Naive thymus-derived CD4-positive, alpha-beta T cell (primary cell): ENCODE data around the gene CRYBG1. TPM values are rescaled to one million over a fixed set of nuclear protein-coding genes. Genes with fewer than 3 reads are reported as not detected.

Experiments
- ATAC-seq: fragments of 150-1000 bp; cut with Tn5 transposase; 2 replicates; pipeline ENCODE4 v1.10.0; 2021; ENCODE audit warnings: mild to moderate bottlenecking, moderate library complexity
- CTCF ChIA-PET: fragments of 350-600 bp; sonication (Branson Sonifier 250); formaldehyde crosslinking; loops from one replicate; lab custom pipeline; 2021; ENCODE audit warnings: antibody characterized with exemption; lab: Charles Lee
- POLR2A ChIA-PET: fragments of 350-600 bp; sonication (Branson Sonifier 250); formaldehyde crosslinking; loops from one replicate; lab custom pipeline; 2021; ENCODE audit warnings: antibody characterized with exemption, inconsistent platforms; lab: Charles Lee
- DNase-seq, 9 donors: peaks; one replicate each; pipeline versions ENCODE4 v3.0.0 to v3.0.0-alpha.2; 2020 to 2022; ENCODE audit warnings: mixed read lengths in 1 of 9
- H3K27ac ChIP-seq: one replicate; pipeline ENCODE4 v1.7.0; 2013; ENCODE audit warnings: mild to moderate bottlenecking, low read depth, low read length, moderate library complexity
- H3K27me3 ChIP-seq, 2 donors: one replicate each; pipeline ENCODE4 v1.7.0; 2013; ENCODE audit warnings: low read length in 2 of 2, mild to moderate bottlenecking in 2 of 2, moderate library complexity in 2 of 2; ENCODE audit not compliant: control insufficient read depth in 2 of 2, insufficient read depth in 2 of 2
- H3K36me3 ChIP-seq, 3 experiments: 1 replicate in 2 of 3; 2 replicates in 1 of 3; pipeline ENCODE4 v1.7.0; 2013; ENCODE audit warnings: low read length in 3 of 3, mild to moderate bottlenecking in 3 of 3, moderate library complexity in 1 of 3; ENCODE audit not compliant: insufficient read depth in 3 of 3, control insufficient read depth in 2 of 3
- H3K4me1 ChIP-seq, 2 donors: one replicate each; pipeline ENCODE4 v1.7.0; 2013; ENCODE audit warnings: low read length in 2 of 2, mild to moderate bottlenecking in 2 of 2, moderate library complexity in 1 of 2; ENCODE audit not compliant: control insufficient read depth in 2 of 2, insufficient read depth in 2 of 2
- H3K4me3 ChIP-seq: 2 replicates; pipeline ENCODE4 v1.7.0; 2013; ENCODE audit warnings: mild to moderate bottlenecking, low read length
- H3K9me3 ChIP-seq, 3 experiments: 1 replicate in 2 of 3; 2 replicates in 1 of 3; pipeline ENCODE4 v1.7.0; 2013; ENCODE audit warnings: low read length in 3 of 3; ENCODE audit not compliant: control insufficient read depth in 2 of 3
- H3K27ac Mint-ChIP-seq, 9 donors: one replicate each; pipeline ENCODE4 v1.8.0; 2020 to 2022; ENCODE audit warnings: mixed read lengths in 9 of 9, mild to moderate bottlenecking in 8 of 9, moderate library complexity in 5 of 9, inconsistent platforms in 2 of 9
- H3K27me3 Mint-ChIP-seq, 5 donors: one replicate each; pipeline ENCODE4 v1.8.0; 2021 to 2022; ENCODE audit warnings: mixed read lengths in 5 of 5, mild to moderate bottlenecking in 1 of 5
- H3K36me3 Mint-ChIP-seq, 5 donors: one replicate each; pipeline ENCODE4 v1.8.0; 2020 to 2022; ENCODE audit warnings: mixed read lengths in 5 of 5, mild to moderate bottlenecking in 3 of 5, inconsistent platforms in 1 of 5
- H3K4me1 Mint-ChIP-seq, 7 donors: one replicate each; pipeline ENCODE4 v1.8.0; 2020 to 2022; ENCODE audit warnings: mixed read lengths in 7 of 7, mild to moderate bottlenecking in 3 of 7, inconsistent platforms in 1 of 7
- H3K4me3 Mint-ChIP-seq, 10 donors: one replicate each; pipeline ENCODE4 v1.8.0; 2020 to 2022; ENCODE audit warnings: mild to moderate bottlenecking in 10 of 10, mixed read lengths in 10 of 10, moderate library complexity in 6 of 10, inconsistent platforms in 2 of 10
- H3K9me3 Mint-ChIP-seq, 11 donors: one replicate each; pipeline ENCODE4 v1.8.0; 2020 to 2022; ENCODE audit warnings: mixed read lengths in 11 of 11, mild to moderate bottlenecking in 4 of 11, inconsistent platforms in 1 of 11, moderate library complexity in 1 of 11
- intact Hi-C, 2 donors: fragments of 100-400 bp; cut with micrococcal nuclease; formaldehyde crosslinking; loops; one replicate each; pipeline ENCODE4 v1.15.1; 2023
- polyA plus RNA-seq, 2 donors: library from polyadenylated mRNA; unstranded; fragments of 300-500 nt; fragmentation: Illumina TruSeq; gene quantifications; one replicate each; pipeline ENCODE4 v1.2.3, GENCODE V29; 2021
- total RNA-seq, 6 experiments: library from RNA in 5 of 6; stranded (reverse) in 5 of 6; gene quantifications; 1 replicate in 5 of 6; 2 replicates in 1 of 6; pipeline ENCODE4 v1.2.3 and lab custom pipeline; 2021 to 2026

The CRYBG1 gene
- total and polyA plus RNA-seq, 7 experiments from 2014 or later = 11.3 to 39.8 (median 30.3) TPM

DNA sequence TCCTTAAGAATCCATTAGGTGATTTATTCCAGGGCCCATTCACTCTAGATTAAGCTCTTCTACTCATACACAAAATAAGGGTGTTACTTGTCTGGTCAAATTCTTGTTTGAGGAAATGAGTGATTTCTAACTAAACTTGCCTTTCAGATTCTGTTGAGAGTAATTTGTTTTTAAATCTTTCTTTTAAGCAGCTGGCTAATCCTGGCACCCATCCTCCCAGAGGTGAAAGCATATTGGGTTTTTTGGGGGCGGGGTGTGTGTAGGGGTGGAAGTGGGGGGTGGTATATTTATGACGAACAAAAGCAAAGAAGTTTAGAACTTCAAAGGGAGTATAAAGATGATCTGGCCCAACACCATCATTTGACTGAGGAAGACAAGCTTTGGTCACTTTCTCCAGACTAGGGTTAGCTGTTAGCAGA lies 174.1 kb downstream of the CRYBG1 start:
- POLR2A ChIA-PET = interaction anchor here (1.2 to 2.2 kb wide), 4 partner anchors 9 to 22 kb away, joined by 6 to 14 read pairs (median 9); no protein-coding TSS in a partner anchor
- Histone ChIP-seq H3K9me3 (no peaks in the 10 kb centered on the region), H3K4me1 (peaks cover 19 to 28% of the 10 kb centered on the region in 2 donors), H3K4me3 (no peak overlapping the region), H3K36me3 (peaks cover 15 to 23% (median 18%) of the 10 kb centered on the region in 3 experiments), H3K27ac (no peak overlapping the region), H3K27me3 (no peaks in the 10 kb centered on the region)
- Mint-ChIP-seq H3K4me1 (peaks cover 34 to 88% (median 80%) of the 10 kb centered on the region in 7 donors), H3K27ac (peak overlapping the region; percentile 2 to 88 (median 66)), H3K36me3 (peaks cover 11 to 74% (median 57%) of the 10 kb centered on the region in 5 donors), H3K9me3 (no peaks in the 10 kb centered on the region), H3K27me3 (no peaks in the 10 kb centered on the region), H3K4me3 (peak overlapping the region in 5 of 10 donors; percentile 7 to 51 (median 43))
- ATAC-seq (peak; percentile 50), DNase-seq (peak in 1 of 9 donors; percentile 53)
- intact Hi-C loops = loop anchor here (1.0 kb wide), 2 partner anchors 8 to 13 kb away; no protein-coding TSS in a partner anchor
- CTCF ChIA-PET = interaction anchor here (0.6 to 1.5 kb wide), 3 partner anchors 21 to 89 kb away, joined by 3 to 5 read pairs (median 3); no protein-coding TSS in a partner anchor

DNA sequence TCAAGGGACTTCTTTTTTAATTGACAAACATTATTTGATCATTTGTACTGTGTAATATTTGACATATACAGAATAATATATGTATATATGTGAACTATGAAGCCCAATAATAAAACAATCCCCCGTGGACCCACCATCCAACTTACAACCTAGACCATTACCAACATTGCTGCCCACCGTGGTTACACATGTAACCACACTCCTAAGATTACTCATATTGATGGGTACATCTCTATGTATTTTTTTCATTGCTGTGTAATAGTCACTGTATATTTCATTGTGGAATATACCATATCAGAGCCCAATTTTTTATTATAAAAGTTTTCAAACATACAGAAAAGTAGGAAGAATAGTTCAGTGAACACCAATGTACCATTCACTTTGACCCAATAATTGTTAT lies 174.5 kb downstream of the CRYBG1 start:
- ATAC-seq (no peak), DNase-seq (no peak)
- no peaks in the 10 kb centered on the region for H3K9me3 Mint-ChIP-seq
- Histone ChIP-seq H3K4me1 (peaks cover 19 to 28% of the 10 kb centered on the region in 2 donors), H3K27me3 (no peaks in the 10 kb centered on the region), H3K9me3 (no peaks in the 10 kb centered on the region), H3K36me3 (peaks cover 11 to 20% (median 20%) of the 10 kb centered on the region in 3 experiments), H3K4me3 (no peak overlapping the region), H3K27ac (no peak overlapping the region)
- CTCF ChIA-PET = interaction anchor here (0.6 to 1.5 kb wide), 3 partner anchors 22 to 89 kb away, joined by 3 to 5 read pairs (median 3); no protein-coding TSS in a partner anchor
- POLR2A ChIA-PET = interaction anchor here (1.2 to 2.2 kb wide), 4 partner anchors 9 to 22 kb away, joined by 6 to 14 read pairs (median 9); no protein-coding TSS in a partner anchor
- H3K27ac Mint-ChIP-seq = peak overlapping the region in 6 of 9 donors; percentile 26 to 88 (median 74)
- H3K4me3 Mint-ChIP-seq = peak overlapping the region in 2 of 10 donors; percentile 43 to 44
- no peaks in the 10 kb centered on the region for H3K27me3 Mint-ChIP-seq
- intact Hi-C loops = no loop called here
- H3K36me3 Mint-ChIP-seq = peaks cover 6 to 74% (median 54%) of the 10 kb centered on the region in 5 donors
- H3K4me1 Mint-ChIP-seq = peaks cover 38 to 88% (median 82%) of the 10 kb centered on the region in 7 donors

DNA sequence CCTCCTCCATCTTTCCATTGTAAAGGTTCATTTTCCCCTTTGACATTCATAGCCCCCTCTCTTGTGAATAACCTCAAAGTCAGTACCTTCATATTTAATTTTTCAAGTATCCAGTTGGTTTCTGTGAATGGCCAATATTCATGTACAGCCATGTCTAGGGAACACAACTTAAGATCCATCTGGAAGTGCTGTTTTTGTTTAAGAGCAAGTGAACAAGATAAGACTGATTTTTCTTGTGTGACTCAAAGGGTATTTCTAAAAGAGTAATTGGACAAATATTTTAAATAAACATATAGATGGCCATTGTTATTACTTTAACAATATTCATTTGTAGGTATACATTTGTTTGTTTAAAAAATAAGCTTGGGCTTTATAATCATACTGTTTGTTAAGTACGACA lies 175.8 kb downstream of the CRYBG1 start:
- peak overlapping the region in 5 of 9 donors; percentile 3 to 83 (median 57) for H3K27ac Mint-ChIP-seq
- Histone ChIP-seq H3K27ac (no peak overlapping the region), H3K36me3 (peaks cover 9 to 21% (median 19%) of the 10 kb centered on the region in 3 experiments)

DNA sequence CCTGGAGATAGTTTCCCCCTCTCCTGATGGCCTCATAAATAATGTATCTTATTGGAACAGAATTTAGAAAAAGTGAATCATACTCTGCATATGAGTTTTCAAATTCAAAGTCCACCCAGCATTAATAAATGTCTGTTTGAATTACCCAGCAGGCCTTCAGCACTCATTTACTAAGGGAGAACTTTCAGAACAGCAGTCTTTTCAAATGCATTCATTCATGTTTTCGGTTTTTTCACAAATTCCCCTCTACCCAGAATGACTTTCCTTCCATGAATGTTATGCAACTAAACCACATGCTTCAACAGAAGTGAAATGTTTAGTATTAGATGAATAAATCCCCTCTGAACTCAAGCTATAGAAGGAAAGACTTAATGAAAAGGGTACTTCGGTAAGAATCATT lies 176.3 kb downstream of the CRYBG1 start:
- no peak for DNase-seq
- Histone ChIP-seq H3K4me1 (peaks cover 19 to 28% of the 10 kb centered on the region in 2 donors), H3K27me3 (no peaks in the 10 kb centered on the region), H3K4me3 (no peak overlapping the region), H3K9me3 (no peaks in the 10 kb centered on the region), H3K36me3 (peaks cover 9 to 17% (median 15%) of the 10 kb centered on the region in 3 experiments), H3K27ac (no peak overlapping the region)
- Mint-ChIP-seq H3K4me1 (peaks cover 42 to 78% (median 74%) of the 10 kb centered on the region in 7 donors), H3K36me3 (peaks cover 5 to 66% (median 49%) of the 10 kb centered on the region in 5 donors), H3K27me3 (no peaks in the 10 kb centered on the region), H3K27ac (peak overlapping the region in 8 of 9 donors; percentile 41 to 90 (median 83)), H3K9me3 (no peaks in the 10 kb centered on the region), H3K4me3 (peak overlapping the region in 6 of 10 donors; percentile 0 to 76 (median 56))
- ATAC-seq = no peak
- ChIA-PET POLR2A (interaction anchor here (1.2 to 2.3 kb wide), 3 partner anchors 10 to 17 kb away, joined by 3 to 12 read pairs (median 7); no protein-coding TSS in a partner anchor), CTCF (interaction anchor here (0.7 to 3.7 kb wide), 2 partner anchors 24 to 28 kb away, joined by 3 to 17 read pairs; no protein-coding TSS in a partner anchor)
- intact Hi-C loops = no loop called here

More for the DNA sequence above, 175.8 kb downstream of the CRYBG1 start:
- intact Hi-C loops = no loop called here
- Histone ChIP-seq H3K9me3 (no peaks in the 10 kb centered on the region), H3K4me3 (no peak overlapping the region), H3K27me3 (no peaks in the 10 kb centered on the region), H3K4me1 (peaks cover 19 to 28% of the 10 kb centered on the region in 2 donors)
- ChIA-PET CTCF (interaction anchor here (0.7 to 3.7 kb wide), 2 partner anchors 23 to 27 kb away, joined by 3 to 17 read pairs; no protein-coding TSS in a partner anchor), POLR2A (interaction anchor here (1.2 to 2.3 kb wide), 2 partner anchors 9 to 14 kb away, joined by 3 to 12 read pairs; no protein-coding TSS in a partner anchor)
- Mint-ChIP-seq H3K4me1 (peaks cover 42 to 83% (median 76%) of the 10 kb centered on the region in 7 donors), H3K27me3 (no peaks in the 10 kb centered on the region), H3K36me3 (peaks cover 5 to 70% (median 54%) of the 10 kb centered on the region in 5 donors), H3K9me3 (no peaks in the 10 kb centered on the region), H3K4me3 (no peak overlapping the region)
- no peak for DNase-seq
- no peak for ATAC-seq

DNA sequence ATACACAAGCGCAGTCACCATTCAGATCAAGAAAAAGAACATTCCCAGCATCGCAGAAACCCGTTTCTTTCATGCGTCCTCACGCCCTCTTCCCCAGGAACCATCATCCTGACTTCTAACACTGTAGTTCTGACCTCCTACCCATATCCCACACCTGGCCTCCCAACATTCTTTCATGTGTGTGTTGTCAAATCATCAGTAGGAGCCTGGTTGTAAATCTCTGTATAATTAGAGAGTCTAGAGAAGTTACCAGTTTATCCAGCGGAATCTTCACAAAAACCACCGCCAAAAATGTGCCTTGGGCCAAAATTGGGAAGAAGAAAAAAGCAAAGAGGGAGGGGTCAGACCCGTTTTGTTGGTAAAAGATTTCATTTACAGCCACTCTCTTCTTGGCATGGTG lies 177.1 kb downstream of the CRYBG1 start:
- Mint-ChIP-seq H3K4me1 (peaks cover 37 to 72% (median 69%) of the 10 kb centered on the region in 7 donors), H3K36me3 (peaks cover 5 to 61% (median 43%) of the 10 kb centered on the region in 5 donors), H3K27me3 (no peaks in the 10 kb centered on the region), H3K4me3 (peak overlapping the region in 7 of 10 donors; percentile 1 to 76 (median 44)), H3K27ac (peak overlapping the region in 8 of 9 donors; percentile 41 to 90 (median 84)), H3K9me3 (no peaks in the 10 kb centered on the region)
- no peaks in the 10 kb centered on the region for H3K9me3 ChIP-seq
- ChIA-PET CTCF (interaction anchor here (3.7 kb wide), 1 partner anchor 24 kb away, joined by 17 read pairs; no protein-coding TSS in a partner anchor), POLR2A (interaction anchor here (1.2 to 2.3 kb wide), 4 partner anchors 11 to 20 kb away, joined by 3 to 12 read pairs (median 6); no protein-coding TSS in a partner anchor)
- no peak overlapping the region for H3K27ac ChIP-seq
- no peaks in the 10 kb centered on the region for H3K27me3 ChIP-seq
- DNase-seq (no peak), ATAC-seq (no peak)
- H3K36me3 ChIP-seq = peaks cover 8 to 16% (median 15%) of the 10 kb centered on the region in 3 experiments
- intact Hi-C loops = loop anchor here in 1 of 2 donors (1.0 kb wide), 1 partner anchor 17 kb away; no protein-coding TSS in a partner anchor
- H3K4me3 ChIP-seq = no peak overlapping the region
- H3K4me1 ChIP-seq = peaks cover 19 to 28% of the 10 kb centered on the region in 2 donors

DNA sequence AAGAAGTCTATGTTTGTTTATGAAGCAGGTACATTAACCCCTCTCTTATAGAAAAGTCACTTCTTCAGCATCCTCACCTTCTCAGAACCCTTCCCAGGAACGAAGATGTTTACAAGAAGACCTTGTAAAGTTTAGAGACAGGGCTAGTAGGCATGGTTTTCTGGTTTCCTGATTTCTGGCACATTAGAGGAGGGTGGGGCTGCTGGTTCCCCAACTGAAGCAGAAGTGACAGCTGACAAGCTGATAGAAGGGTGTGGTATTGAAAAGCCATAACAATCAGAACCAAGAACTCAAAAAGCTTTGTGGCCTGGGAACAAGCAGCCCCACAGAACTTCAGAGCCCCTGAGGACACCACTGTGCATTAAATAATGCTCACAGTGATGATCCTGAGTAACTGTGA lies 177.6 kb downstream of the CRYBG1 start:
- Histone ChIP-seq H3K4me3 (no peak overlapping the region), H3K9me3 (no peaks in the 10 kb centered on the region), H3K27me3 (no peaks in the 10 kb centered on the region), H3K4me1 (peaks cover 19 to 28% of the 10 kb centered on the region in 2 donors), H3K27ac (no peak overlapping the region), H3K36me3 (peaks cover 4 to 18% (median 13%) of the 10 kb centered on the region in 3 experiments)
- intact Hi-C loops = loop anchor here in 1 of 2 donors (1.0 kb wide), 1 partner anchor 18 kb away; no protein-coding TSS in a partner anchor
- POLR2A ChIA-PET = interaction anchor here (1.5 to 2.3 kb wide), 3 partner anchors 16 to 20 kb away, joined by 4 to 12 read pairs (median 6); no protein-coding TSS in a partner anchor
- peaks cover 6 to 57% (median 38%) of the 10 kb centered on the region in 5 donors for H3K36me3 Mint-ChIP-seq
- peak overlapping the region; percentile 52 to 90 (median 83) for H3K27ac Mint-ChIP-seq
- DNase-seq (peak in 1 of 9 donors; percentile 9), ATAC-seq (peak; percentile 72)
- H3K4me3 Mint-ChIP-seq = peak overlapping the region in 6 of 10 donors; percentile 1 to 76 (median 40)
- H3K27me3 Mint-ChIP-seq = no peaks in the 10 kb centered on the region
- CTCF ChIA-PET = interaction anchor here (0.7 to 3.7 kb wide), 2 partner anchors 25 to 1511 kb away, joined by 4 to 17 read pairs; no protein-coding TSS in a partner anchor
- H3K4me1 Mint-ChIP-seq = peaks cover 34 to 67% (median 64%) of the 10 kb centered on the region in 7 donors
- H3K9me3 Mint-ChIP-seq = no peaks in the 10 kb centered on the region
